ENCODE results near the gene TTC22. TPM values are rescaled to one million over a fixed set of nuclear protein-coding genes. Genes with fewer than 3 reads are reported as not detected.

Gene TTC22
- total RNA-seq, 1 experiment from 2014 or later, result 3.0 TPM

DNA sequence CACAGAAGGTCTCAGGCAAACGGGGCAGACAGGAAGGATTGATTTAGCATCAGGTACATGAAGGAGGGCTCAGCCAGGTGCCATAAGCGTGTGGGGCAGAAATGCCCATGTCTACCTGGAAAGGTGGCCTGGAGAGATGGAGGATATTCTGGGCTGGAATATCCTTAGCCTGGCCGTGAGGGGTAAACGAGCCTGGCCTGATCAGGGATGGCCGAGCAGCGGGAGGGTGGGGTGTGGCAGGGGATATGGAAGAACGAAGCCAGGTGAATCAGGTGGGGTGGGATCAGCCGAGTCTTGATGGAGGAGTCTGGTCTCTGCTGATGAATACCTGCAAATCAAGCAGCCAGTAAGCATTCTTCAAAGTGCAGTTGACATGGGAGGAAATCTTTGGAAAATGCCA is 35.5 kb upstream of the TTC22 start:
- Mint-ChIP-seq H3K9me3 (ENCODE audit: unreplicated experiment) (peaks cover 2% of the 10 kb centered on the region), H3K27ac (ENCODE audit: low read depth, unreplicated experiment) (no peak overlapping the region), H3K36me3 (ENCODE audit: insufficient read depth, unreplicated experiment) (no peaks in the 10 kb centered on the region), H3K4me3 (ENCODE audit: unreplicated experiment) (no peak overlapping the region), H3K27me3 (ENCODE audit: insufficient read depth, unreplicated experiment) (peaks cover 11% of the 10 kb centered on the region), H3K4me1 (ENCODE audit: insufficient read depth, unreplicated experiment) (peaks cover 4% of the 10 kb centered on the region)
- TF ChIP-seq, protein P1, sequence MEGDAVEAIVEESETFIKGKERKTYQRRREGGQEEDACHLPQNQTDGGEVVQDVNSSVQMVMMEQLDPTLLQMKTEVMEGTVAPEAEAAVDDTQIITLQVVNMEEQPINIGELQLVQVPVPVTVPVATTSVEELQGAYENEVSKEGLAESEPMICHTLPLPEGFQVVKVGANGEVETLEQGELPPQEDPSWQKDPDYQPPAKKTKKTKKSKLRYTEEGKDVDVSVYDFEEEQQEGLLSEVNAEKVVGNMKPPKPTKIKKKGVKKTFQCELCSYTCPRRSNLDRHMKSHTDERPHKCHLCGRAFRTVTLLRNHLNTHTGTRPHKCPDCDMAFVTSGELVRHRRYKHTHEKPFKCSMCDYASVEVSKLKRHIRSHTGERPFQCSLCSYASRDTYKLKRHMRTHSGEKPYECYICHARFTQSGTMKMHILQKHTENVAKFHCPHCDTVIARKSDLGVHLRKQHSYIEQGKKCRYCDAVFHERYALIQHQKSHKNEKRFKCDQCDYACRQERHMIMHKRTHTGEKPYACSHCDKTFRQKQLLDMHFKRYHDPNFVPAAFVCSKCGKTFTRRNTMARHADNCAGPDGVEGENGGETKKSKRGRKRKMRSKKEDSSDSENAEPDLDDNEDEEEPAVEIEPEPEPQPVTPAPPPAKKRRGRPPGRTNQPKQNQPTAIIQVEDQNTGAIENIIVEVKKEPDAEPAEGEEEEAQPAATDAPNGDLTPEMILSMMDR (IDR thresholded peaks at IDR 0.05; ENCODE audit: unreplicated experiment), result no peak
- ChIA-PET POLR2A (no interaction called here), CTCF (no interaction called here)
- no peak for DNase-seq (ENCODE audit: unreplicated experiment)
- intact Hi-C loops (cut with micrococcal nuclease), result no loop called here
- BruUV-seq (replicated peaks), result no TSS peak

DNA sequence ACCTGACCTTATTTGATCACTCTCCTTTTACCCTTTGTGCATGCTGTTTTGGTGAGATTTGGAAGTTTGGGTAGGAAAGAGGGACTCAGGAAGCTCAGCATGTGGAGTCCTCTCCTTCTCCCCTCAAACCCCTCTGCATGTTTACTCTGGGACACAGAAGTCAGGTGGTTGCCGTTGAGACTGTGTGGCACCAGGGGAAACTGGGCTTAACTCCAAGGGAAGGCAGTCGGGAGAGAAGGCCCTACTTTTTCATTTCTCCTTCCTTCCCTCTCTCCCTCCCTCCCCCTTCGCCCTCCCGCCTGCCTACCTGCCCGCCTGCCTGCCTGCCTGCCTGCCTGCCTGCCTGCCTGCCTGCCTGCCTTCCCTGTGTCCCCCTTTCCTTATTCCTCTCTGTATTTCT is 34.8 kb upstream of the TTC22 start:
- H3K27ac Mint-ChIP-seq (ENCODE audit: low read depth, unreplicated experiment), result no peak overlapping the region
- intact Hi-C loops (cut with micrococcal nuclease), result no loop called here
- H3K9me3 Mint-ChIP-seq (ENCODE audit: unreplicated experiment), result peaks cover 8% of the 10 kb centered on the region
- H3K4me3 Mint-ChIP-seq (ENCODE audit: unreplicated experiment), result no peak overlapping the region
- no peaks in the 10 kb centered on the region for H3K36me3 Mint-ChIP-seq (ENCODE audit: insufficient read depth, unreplicated experiment)
- peaks cover 14% of the 10 kb centered on the region for H3K27me3 Mint-ChIP-seq (ENCODE audit: insufficient read depth, unreplicated experiment)
- TF ChIP-seq, protein P1 (IDR thresholded peaks at IDR 0.05; ENCODE audit: unreplicated experiment), result no peak
- peaks cover 4% of the 10 kb centered on the region for H3K4me1 Mint-ChIP-seq (ENCODE audit: insufficient read depth, unreplicated experiment)
- DNase-seq (ENCODE audit: unreplicated experiment), result no peak
- BruUV-seq (replicated peaks), result no TSS peak
- ChIA-PET CTCF (no interaction called here), POLR2A (no interaction called here)

DNA sequence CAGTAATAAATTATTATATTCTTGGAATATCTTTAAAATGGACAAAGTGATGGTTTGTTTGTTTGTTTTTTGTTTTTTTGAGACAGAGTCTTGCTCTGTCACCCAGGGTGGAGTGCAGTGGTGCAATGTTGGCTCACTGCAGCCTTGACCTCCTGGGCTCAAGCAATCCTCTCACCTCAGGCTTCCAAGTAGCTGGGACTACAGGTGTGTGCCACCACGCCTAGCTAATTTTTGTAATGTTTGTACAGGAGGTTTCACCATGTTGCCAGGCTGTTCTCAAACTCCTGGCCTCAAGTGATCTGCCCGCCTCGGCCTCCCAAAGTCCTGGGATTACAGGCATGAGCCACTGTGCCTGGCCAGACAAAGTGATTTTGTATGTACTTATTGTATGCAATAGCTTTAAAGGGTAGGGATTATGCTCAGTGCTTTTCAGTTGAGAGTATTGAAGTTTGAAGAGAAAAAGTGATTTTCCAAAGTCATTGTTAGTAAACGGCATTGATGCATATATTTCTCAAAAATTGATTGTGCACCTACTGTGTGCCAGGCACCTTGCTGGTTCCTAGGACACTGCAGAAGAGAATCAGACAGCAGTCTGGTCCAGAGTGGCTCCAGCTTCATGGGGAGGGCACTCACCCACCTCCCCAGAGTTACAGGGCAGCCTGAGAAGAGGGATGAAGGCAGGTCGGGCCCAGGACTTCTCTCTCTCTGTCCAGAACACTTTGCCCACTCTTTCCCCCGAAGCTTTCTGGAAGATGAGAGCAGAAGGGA is 34.2 kb upstream of the TTC22 start:
- Mint-ChIP-seq H3K27ac (ENCODE audit: low read depth, unreplicated experiment) (no peak overlapping the region), H3K9me3 (ENCODE audit: unreplicated experiment) (peaks cover 11% of the 10 kb centered on the region), H3K36me3 (ENCODE audit: insufficient read depth, unreplicated experiment) (no peaks in the 10 kb centered on the region), H3K4me1 (ENCODE audit: insufficient read depth, unreplicated experiment) (peaks cover 4% of the 10 kb centered on the region), H3K4me3 (ENCODE audit: unreplicated experiment) (no peak overlapping the region), H3K27me3 (ENCODE audit: insufficient read depth, unreplicated experiment) (peaks cover 21% of the 10 kb centered on the region)
- ChIA-PET CTCF (interaction anchor here (0.8 kb wide), 1 partner anchor 34 kb away, joined by 4 read pairs; no protein-coding TSS in a partner anchor), POLR2A (no interaction called here)
- intact Hi-C loops (cut with micrococcal nuclease), result no loop called here
- TF ChIP-seq, protein P1 (IDR thresholded peaks at IDR 0.05; ENCODE audit: unreplicated experiment), result no peak
- DNase-seq (ENCODE audit: unreplicated experiment), result no peak
- BruUV-seq (replicated peaks), result no TSS peak

GRCh38 chr1:54834007-54834541 is 33.0 kb upstream of the TTC22 start:
- no peaks in the 10 kb centered on the region for H3K36me3 Mint-ChIP-seq (ENCODE audit: insufficient read depth, unreplicated experiment)

More at GRCh38 chr1:54834007-54834541, 33.0 kb upstream of the TTC22 start:
- no peak overlapping the region for H3K4me3 Mint-ChIP-seq (ENCODE audit: unreplicated experiment)
- no peaks in the 10 kb centered on the region for H3K4me1 Mint-ChIP-seq (ENCODE audit: insufficient read depth, unreplicated experiment)
- H3K9me3 Mint-ChIP-seq (ENCODE audit: unreplicated experiment), result peaks cover 11% of the 10 kb centered on the region
- peaks cover 22% of the 10 kb centered on the region for H3K27me3 Mint-ChIP-seq (ENCODE audit: insufficient read depth, unreplicated experiment)
- ChIA-PET POLR2A (no interaction called here), CTCF (interaction anchor here (0.6 kb wide), 1 partner anchor 730 kb away, joined by 4 read pairs; no protein-coding TSS in a partner anchor)
- DNase-seq (ENCODE audit: unreplicated experiment), result no peak
- intact Hi-C loops (cut with micrococcal nuclease), result no loop called here
- TF ChIP-seq, protein P1 (IDR thresholded peaks at IDR 0.05; ENCODE audit: unreplicated experiment), result no peak
- H3K27ac Mint-ChIP-seq (ENCODE audit: low read depth, unreplicated experiment), result no peak overlapping the region
- no TSS peak for BruUV-seq (replicated peaks)

Data from MCF 10A (cell line).